NCI-H146 treated with DMSO at 0.1 percent for 48 hours (cell line): Measurements from ENCODE around the gene CARMIL1.
A peak's percentile ranks its signal among the peaks of the same experiment; 100 is the strongest.

Experiments
- DNase-seq: peaks from one replicate; lab custom pipeline; 2025; ENCODE audit not compliant: unreplicated experiment; lab: John Stamatoyannopoulos, UW

CARMIL1 gene

GRCh38 chr6:25404091-25404490 lies 124.9 kb downstream of the CARMIL1 start:
- no peak for DNase-seq

DNA sequence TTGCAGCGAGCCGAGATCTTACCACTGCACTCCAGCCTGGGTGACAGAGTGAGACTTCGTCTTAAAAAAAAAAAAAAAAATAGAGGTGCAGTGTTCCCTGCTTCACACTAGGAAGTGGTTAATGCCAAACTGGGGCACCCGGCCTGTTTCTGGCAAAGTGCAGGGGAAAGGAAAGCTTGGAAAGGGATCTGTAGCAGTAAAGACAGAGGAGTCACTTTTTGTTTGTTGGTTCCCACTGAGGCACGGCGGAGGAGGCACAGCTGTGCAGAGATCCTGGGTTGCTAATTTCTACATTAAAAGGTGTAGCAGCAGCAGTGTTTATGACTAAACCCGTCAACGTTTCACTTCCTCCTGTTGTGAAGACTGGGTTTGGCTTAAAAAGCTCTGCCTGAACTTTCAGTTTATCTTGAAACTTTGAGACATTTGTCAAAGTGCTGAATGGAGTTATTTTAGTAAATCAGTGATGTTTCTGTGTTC lies 125.6 kb downstream of the CARMIL1 start:
- DNase-seq = no peak

GRCh38 chr6:25405442-25405841 lies 126.3 kb downstream of the CARMIL1 start:
- no peak for DNase-seq

- no peak for DNase-seq
Observed at GRCh38 chr6:25407431-25407830, 128.3 kb downstream of the CARMIL1 start.

GRCh38 chr6:25410102-25410501 lies 130.9 kb downstream of the CARMIL1 start:
- no peak for DNase-seq

DNA sequence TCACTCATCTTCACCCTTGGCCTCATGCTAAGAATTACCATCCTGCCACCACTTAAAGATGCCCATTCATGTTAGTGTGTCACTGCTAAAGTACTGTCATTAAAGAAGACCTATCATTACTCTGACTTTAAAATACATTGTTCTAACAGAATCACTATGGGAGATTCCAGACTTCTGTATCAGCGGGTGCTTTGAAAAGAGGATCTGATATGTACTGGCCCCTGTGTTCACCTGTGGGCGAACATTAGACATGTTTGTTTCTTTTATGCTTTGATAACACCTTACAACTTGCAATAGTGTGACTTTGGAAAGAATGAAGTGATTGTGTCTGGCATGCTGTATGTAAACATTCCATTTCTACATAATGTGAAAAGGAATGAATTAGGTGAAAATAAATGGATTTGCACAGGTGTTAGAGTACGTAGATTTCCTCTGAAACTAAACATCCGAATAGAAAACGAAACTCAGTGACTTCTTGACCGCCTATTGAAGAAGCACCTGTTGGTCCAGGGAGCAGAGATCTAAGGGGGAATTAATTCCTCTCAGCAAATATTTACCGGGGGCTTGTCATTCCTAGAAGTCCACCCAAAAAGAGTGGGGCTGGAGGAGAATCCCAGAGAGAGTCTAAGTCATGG lies 132.3 kb downstream of the CARMIL1 start:
- peak; percentile 83 for DNase-seq

- no peak for DNase-seq
Observed at GRCh38 chr6:25413207-25413905, 134.2 kb downstream of the CARMIL1 start.

GRCh38 chr6:25414168-25414567 lies 135.0 kb downstream of the CARMIL1 start:
- DNase-seq = no peak

DNA sequence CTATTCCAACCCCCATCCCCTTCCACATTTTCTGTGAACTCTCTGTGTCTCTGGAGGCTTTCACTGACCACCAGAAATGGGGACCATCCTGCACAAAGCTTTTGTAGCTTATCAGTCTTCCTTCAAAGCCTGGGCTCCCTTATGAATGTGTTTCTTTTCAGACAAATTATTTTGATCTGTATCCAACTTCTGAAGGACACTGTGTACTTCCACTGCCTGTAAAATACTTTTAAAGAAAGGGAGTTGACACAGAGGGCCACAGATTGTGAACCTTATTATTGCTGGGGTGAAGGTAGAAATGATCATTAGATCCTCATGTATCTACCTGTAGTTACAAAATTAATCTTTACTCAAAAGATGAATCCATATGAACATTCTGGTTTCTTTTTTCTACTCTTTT lies 135.6 kb downstream of the CARMIL1 start:
- DNase-seq = no peak

GRCh38 chr6:25415274-25415673 lies 136.1 kb downstream of the CARMIL1 start:
- no peak for DNase-seq

- DNase-seq = no peak
Observed at GRCh38 chr6:25415701-25416100, 136.5 kb downstream of the CARMIL1 start.

DNA sequence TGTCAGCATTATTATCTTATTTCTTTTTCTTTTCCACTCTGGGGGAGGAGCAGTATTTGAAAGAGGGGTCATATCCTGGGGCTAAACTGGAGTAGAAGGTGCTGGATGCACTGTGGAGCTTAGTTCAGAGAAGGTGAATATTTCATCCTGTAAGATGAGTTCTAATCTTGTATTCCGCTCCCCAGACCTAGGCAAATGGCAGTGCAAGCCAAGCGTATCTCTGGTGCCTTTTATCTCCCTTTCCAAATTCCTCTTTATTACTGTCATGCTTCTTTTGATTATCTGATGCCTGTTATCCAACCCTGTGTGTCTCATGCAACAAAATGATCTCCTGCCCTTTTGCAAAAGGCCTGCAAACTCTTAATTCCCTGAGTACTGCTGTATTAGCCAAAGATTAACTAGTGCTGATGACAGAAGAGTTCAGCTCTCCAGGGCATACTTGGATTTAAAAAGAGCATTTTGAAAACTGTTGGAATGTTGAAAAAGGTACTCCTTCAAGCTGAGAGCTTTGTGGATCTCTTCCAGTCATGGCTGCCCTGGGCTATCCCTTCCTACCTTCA lies 138.0 kb downstream of the CARMIL1 start:
- DNase-seq = no peak

DNA sequence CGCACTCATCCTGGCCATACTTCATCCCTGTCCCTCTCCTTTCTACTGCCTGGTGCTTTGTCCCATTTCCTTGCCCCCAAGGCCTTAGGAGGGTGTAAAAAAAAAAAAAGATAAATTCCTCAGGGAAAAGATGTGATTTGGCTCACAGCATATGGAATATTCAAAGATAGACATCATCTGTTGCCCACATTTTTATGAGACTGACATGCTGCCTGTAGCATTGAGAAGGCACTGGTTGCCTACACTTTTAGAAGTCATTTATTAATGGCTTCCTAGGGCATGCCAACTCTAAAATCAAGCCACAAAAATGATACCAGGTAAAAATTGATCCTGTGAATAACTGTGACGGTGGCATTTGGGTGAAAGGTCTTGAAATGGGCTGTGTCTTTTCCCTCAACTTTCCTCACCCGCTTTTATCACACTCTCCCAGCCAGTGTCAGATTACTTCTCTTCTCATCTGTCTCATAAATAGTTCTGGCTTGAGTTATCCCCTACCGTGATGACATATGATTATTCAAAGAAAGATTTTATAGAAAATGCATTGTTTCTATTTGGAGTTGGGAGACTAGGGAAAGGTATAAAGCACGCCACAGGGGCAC lies 139.4 kb downstream of the CARMIL1 start:
- no peak for DNase-seq

GRCh38 chr6:25419879-25420278 lies 140.7 kb downstream of the CARMIL1 start:
- no peak for DNase-seq

DNA sequence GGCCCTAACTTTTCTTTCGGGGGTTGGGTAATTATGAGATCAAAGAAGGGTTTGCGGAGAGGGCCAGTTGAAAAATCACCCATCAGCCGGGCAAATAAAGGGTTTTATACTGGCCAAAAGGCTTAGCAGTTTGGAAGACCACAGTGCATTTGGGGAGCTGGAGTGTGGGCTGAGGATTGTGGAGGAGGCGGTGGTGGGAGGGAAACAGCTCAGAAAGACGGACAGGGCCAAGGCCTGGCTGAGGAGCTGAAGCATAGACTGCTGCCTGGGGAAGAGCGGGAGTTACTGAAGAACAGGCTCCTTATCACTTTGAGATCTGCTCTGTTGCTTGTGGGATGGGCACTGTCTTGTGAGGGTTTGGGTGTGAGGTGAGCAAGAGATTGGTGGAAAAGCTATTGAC lies 144.2 kb downstream of the CARMIL1 start:
- no peak for DNase-seq

DNA sequence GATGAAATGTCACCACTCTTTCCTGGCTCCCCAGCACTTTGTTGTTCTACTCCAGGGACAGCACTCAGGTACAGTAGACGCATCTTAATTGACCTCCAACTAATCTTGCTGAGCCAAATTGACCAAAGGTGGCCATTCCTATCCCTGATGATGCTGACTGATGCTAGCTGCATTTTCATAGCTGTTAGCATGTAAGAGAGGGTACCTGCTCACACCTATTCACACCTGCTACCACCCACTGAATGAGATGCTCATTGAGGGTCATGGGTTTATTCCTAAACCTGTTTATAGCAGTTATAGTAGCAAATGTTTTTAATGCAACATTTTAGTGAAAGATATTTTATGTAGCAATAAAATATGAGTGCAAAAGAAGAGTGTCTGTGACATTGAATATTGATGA lies 145.1 kb downstream of the CARMIL1 start:
- no peak for DNase-seq

DNA sequence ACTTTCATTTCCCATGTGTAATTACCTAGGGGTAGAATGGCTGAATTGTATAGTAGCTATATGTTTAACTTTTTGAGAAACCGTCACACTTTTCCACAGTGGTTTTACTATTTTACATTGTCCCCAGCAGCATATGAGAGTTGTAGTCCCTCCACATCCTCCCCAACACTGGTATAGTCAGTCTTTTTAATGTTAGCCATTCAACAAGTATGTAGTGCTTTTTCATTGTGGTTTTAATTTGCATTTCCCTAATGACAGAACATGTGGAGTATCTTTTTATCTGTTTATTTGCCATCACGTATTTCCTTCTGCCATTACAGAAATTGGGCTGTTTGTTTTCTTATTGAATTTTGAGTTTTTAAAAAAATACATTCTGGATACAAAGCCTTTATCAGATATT lies 148.4 kb downstream of the CARMIL1 start:
- no peak for DNase-seq

- DNase-seq = no peak
Observed at GRCh38 chr6:25428758-25429317, 149.7 kb downstream of the CARMIL1 start.

GRCh38 chr6:25431306-25431974 lies 152.3 kb downstream of the CARMIL1 start:
- DNase-seq = no peak

DNA sequence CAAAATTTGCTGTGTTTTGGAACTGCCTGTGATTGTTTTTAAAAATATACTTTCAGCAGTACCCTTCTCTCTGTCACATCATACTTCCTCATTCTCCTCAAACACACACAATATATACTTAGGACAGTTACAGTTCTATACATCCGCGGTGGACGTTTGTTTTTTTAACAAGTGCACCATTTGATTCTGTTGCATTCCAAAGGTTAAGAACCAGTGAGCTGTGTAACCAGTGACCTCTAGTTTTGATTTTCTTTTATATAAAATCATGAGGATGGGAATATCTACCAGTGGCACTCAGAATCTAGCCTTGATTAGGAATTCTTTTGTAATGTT lies 152.8 kb downstream of the CARMIL1 start:
- no peak for DNase-seq

DNA sequence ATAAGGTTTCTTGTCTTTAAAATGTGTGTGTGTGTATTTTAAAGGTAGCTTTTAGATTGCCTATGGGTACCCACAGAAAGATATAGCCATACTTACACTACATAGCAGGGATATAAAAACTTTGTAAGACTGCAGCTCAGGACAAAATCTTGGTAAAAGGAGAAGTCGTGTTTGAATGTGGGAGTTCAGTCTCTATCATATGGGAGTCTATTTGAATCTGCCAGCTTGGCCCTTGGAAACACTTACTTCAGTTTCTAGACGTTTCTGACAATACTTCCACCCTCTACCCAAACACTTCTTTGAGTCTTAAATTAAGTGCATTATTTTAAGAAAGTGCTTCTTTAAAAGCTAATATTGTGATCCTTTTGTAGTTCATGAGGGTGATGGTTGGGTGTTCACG lies 155.7 kb downstream of the CARMIL1 start:
- no peak for DNase-seq
